DOHH2 (cell line): ENCODE results near the gene MEAF6.
"Not testable (repeated sequence)": the region's sequence is repeated elsewhere in the genome, so short reads cannot be mapped to it uniquely, and the experiment has no call there.

Experiments used
- CTCF ChIP-seq: fragments of 200-600 bp; sonication (generic); IDR thresholded peaks from one replicate; pipeline ENCODE4 v1.5.1; 2014; ENCODE audit warnings: antibody characterized with exemption, mild to moderate bottlenecking, low read depth, low read length; ENCODE audit not compliant: poor library complexity, severe bottlenecking
- EZH2phosphoT487 ChIP-seq: fragments of 200-600 bp; sonication (generic); IDR thresholded peaks from 2 replicates; pipeline ENCODE4 v1.6.1; 2017; ENCODE audit warnings: borderline replicate concordance, mild to moderate bottlenecking, antibody characterized with exemption, low read length, moderate library complexity, mixed read lengths

- TF ChIP-seq CTCF, EZH2phosphoT487: not testable (repeated sequence)
Observed at GRCh38 chr1:37502791-37503190, 11.8 kb downstream of the MEAF6 start.
